GM04503 (cell line): ENCODE results near the gene ANKRD52.
"Not testable (repeated sequence)": the region's sequence is repeated elsewhere in the genome, so short reads cannot be mapped to it uniquely, and the experiment has no call there.

Source experiments
- DNase-seq: peaks from one replicate; pipeline ENCODE4 v3.0.0-alpha.2; 2012; ENCODE audit warnings: low read depth

ANKRD52 gene

GRCh38 chr12:56258068-56258819, at the start of gene ANKRD52:
TSS of gene ANKRD52 (minus strand) at chr12:56258384. CDS start at chr12:56258269, 115 bp downstream.
- DNase-seq, result peak; percentile 56

GRCh38 chr12:56307221-56307965, 49.2 kb upstream of the ANKRD52 start:
- DNase-seq, result no peak

- no peak for DNase-seq
Observed at GRCh38 chr12:56304872-56305590, 46.8 kb upstream of the ANKRD52 start.

GRCh38 chr12:56304276-56304675, 46.1 kb upstream of the ANKRD52 start:
- DNase-seq, result no peak

- DNase-seq, result no peak
Observed at GRCh38 chr12:56300644-56301464, 42.7 kb upstream of the ANKRD52 start.

- DNase-seq, result peak; percentile 81
Observed at GRCh38 chr12:56299853-56300643, 41.9 kb upstream of the ANKRD52 start, which contains the start of gene CS. TSS of gene CS (minus strand) at chr12:56300330. CDS start at chr12:56300201, 129 bp downstream.

GRCh38 chr12:56299308-56299852, 41.2 kb upstream of the ANKRD52 start:
- DNase-seq, result no peak

GRCh38 chr12:56298828-56299227, 40.6 kb upstream of the ANKRD52 start:
- no peak for DNase-seq

- DNase-seq, result no peak
Observed at GRCh38 chr12:56297400-56297799, 39.2 kb upstream of the ANKRD52 start.

GRCh38 chr12:56296295-56296694, 38.1 kb upstream of the ANKRD52 start:
- DNase-seq, result no peak

GRCh38 chr12:56293795-56294194, 35.6 kb upstream of the ANKRD52 start:
- DNase-seq, result no peak

- DNase-seq, result no peak
Observed at GRCh38 chr12:56288705-56289387, 30.7 kb upstream of the ANKRD52 start.

- no peak for DNase-seq
Observed at GRCh38 chr12:56286044-56286830, 28.1 kb upstream of the ANKRD52 start.

GRCh38 chr12:56284263-56284662, 26.1 kb upstream of the ANKRD52 start:
- not testable (repeated sequence) for DNase-seq

GRCh38 chr12:56282579-56282978, 24.4 kb upstream of the ANKRD52 start:
- DNase-seq, result no peak

- no peak for DNase-seq
Observed at GRCh38 chr12:56282030-56282429, 23.8 kb upstream of the ANKRD52 start.

GRCh38 chr12:56280849-56281248, 22.7 kb upstream of the ANKRD52 start:
- no peak for DNase-seq

GRCh38 chr12:56278905-56279304, 20.7 kb upstream of the ANKRD52 start:
- DNase-seq, result no peak

GRCh38 chr12:56274299-56274698, 16.1 kb upstream of the ANKRD52 start:
- DNase-seq, result no peak
